Activated gamma-delta T cell treated with anti-CD3 and anti-CD28 coated beads, Interleukin-2, amount 50 U/mL, for 16 hours (primary cell): Measurements from ENCODE around the gene PRR7.
"Not testable (repeated sequence)": the region's sequence is repeated elsewhere in the genome, so short reads cannot be mapped to it uniquely, and the experiment has no call there.

Experiments
- DNase-seq: peaks from one replicate; pipeline ENCODE4 v3.0.0-alpha.2; 2020; ENCODE audit warnings: low read depth

PRR7 gene

DNA sequence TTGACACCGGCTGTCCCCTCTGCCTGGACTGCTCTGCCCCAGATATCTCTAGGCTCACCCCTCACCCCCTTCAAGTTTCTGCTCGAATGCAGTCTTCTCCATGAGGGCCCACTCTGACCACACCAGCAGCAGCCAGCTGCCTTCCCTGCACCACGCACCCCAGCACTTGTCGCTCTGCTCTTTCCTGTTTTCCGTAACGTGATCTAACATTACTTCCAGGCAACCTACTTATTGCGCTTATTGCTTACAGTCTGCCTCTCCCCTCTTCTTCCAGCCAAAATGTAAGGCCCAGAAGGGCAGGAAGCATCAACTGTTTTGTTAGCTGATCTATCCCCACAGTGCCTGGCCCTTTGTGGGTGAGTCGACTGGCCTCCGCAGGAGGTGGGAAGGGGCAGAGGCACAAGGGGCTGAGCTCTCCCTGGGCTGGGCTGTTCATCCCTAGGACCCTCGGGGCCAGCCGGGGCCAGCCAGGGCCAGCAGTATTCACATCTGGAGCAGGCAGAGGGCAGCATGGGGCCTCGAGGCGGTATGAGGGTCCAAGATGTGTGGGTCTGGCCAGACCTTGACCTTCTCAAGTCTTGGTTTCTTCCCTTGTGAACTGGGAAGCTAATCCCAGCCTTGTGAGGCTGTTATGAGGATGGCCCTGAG is 38.4 kb downstream of the PRR7 start:
- DNase-seq: no peak

GRCh38 chr5:177485753-177486152 is 39.1 kb downstream of the PRR7 start:
- not testable (repeated sequence) for DNase-seq

DNA sequence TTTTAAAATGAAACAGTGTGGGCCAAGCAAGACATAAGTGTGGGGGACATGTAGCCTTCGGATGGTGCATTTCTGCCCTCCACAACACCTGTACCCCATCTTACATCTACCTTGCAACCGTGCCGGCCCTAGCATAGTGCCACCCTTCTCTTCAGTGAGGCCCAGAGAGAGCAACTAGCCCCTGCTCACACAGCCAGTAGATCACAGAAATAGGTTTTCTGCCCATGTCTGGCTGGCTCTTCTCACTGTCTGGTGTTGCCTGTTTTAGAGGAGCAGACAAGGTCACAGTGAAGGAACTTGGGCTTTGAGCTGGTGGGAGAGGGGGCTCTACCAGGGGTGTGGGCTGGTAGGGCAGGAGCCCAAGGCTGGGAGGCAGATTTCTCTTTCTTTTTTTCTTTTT is 39.6 kb downstream of the PRR7 start:
- DNase-seq: no peak

- no peak for DNase-seq
Observed at GRCh38 chr5:177487144-177487543, 40.5 kb downstream of the PRR7 start.

DNA sequence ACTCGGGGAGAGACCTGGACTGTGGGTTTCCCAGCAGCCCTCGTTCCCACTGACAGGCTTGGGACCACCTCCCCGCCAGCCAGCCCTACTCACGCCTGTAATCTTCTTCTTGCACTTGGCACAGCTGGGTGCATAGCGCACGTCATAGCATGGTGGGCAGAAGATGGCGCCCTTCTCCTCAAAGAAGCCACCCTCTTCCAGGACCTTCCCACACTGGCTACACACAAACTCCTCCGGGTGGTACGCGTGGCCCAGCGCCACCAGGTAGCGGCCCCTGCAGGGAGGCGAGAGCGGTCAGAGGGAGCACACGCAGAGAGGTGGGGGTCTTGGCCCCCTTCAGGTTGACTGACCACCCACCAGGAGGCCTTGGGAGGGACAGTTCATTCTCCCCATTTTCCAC is 41.4 kb downstream of the PRR7 start:
- DNase-seq: no peak

DNA sequence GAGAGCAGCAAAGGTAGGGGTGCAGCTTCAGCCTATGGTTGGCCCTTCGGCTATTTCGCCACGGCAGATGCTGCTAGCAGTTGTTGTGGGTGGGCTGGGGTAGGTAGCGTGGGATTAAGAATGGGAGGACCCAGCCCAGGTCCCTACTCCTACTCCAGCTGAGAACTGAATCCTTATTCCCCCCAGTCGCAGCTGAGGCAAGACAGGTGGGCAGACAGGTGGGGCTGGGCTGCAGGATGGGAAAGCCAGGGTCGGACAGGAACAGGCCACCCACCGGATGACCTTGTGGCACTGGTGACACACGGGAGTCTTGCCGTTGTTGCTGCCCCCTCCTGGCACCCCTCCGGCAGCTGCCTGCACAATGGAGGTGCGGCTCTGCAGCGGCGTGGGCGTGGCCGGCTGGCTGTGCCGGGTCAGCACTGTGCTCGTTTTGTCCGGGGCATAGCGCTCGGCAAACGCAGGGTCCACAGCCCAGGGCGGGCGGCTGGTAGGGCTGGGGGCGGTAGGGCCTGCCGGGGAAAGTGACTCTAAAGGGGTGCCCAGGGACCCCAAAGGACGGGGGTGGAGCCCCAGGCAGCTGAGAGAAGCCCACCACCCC is 42.6 kb downstream of the PRR7 start:
- no peak for DNase-seq

GRCh38 chr5:177490311-177490991 is 43.8 kb downstream of the PRR7 start:
- no peak for DNase-seq

GRCh38 chr5:177490992-177491391 is 44.4 kb downstream of the PRR7 start:
- DNase-seq: no peak

GRCh38 chr5:177491429-177491945 is 44.9 kb downstream of the PRR7 start:
- DNase-seq: no peak

DNA sequence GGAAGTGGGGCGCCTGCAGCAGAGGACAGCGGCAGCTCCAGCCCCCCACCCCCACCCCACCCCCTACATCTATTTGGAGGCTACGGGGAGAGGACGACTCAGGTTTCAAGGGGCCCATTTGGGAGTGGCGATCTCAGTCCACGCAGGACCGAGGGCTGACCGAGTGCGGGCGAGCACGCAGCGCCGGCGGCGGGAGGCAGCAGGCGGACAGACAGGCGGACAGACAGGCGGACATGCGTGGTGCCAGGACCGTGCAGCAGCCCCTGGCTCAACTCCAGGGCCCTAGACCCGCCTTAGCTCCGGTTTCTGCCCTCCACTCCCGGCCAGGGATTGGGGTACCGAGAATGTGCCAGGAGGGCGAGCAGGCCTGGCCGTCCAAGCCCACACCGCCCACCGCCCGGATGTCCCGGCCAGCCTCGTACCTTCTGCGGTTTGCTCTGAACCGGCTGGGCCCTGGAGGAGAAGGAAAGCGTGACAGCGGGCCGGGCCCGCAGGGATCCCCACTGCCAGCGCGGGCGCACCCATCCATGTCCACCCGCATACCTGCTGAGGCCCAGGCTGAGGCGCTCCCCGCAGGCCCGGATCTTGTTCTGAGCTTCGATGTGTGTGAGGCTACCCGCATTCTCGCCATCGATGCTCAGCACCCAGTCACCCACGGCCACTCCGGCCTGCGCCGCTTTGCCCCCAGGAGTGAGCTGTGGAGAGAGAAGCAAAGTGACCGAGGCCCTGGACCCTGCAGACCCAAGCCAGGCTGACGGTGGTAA is 45.6 kb downstream of the PRR7 start:
- DNase-seq: no peak

- DNase-seq: no peak
Observed at GRCh38 chr5:177492841-177493240, 46.2 kb downstream of the PRR7 start.

GRCh38 chr5:177493795-177494345 is 47.3 kb downstream of the PRR7 start:
- DNase-seq: no peak

- DNase-seq: no peak
Observed at GRCh38 chr5:177494346-177495195, 48.0 kb downstream of the PRR7 start.

GRCh38 chr5:177495243-177496060 is 48.8 kb downstream of the PRR7 start:
- DNase-seq: no peak

- no peak for DNase-seq
Observed at GRCh38 chr5:177496070-177496726, 49.6 kb downstream of the PRR7 start.

GRCh38 chr5:177496727-177497291 is 50.2 kb downstream of the PRR7 start:
- DNase-seq: no peak

- DNase-seq: peak; percentile 91
Observed at GRCh38 chr5:177497292-177498012, 50.8 kb downstream of the PRR7 start, which contains the start of gene PDLIM7. PDLIM7 (minus strand) TSS chr5:177497604; CDS start chr5:177496512, 1,092 bp downstream.

GRCh38 chr5:177498013-177498787 is 51.6 kb downstream of the PRR7 start:
- DNase-seq: no peak
